GM18873 (cell line): ENCODE measurements around the gene TAS1R2.

ENCODE experiments used
- ATAC-seq: cut with Tn5 transposase; IDR thresholded peaks from one replicate; pipeline ENCODE4 v1.9.1; 2021; ENCODE audit warnings: mild to moderate bottlenecking, moderate library complexity, moderate number of reproducible peaks; ENCODE audit not compliant: unreplicated experiment, low FRiP score

The TAS1R2 gene

GRCh38 chr1:18884727-18885126 is 25.3 kb upstream of the TAS1R2 start:
- ATAC-seq, result no peak

DNA sequence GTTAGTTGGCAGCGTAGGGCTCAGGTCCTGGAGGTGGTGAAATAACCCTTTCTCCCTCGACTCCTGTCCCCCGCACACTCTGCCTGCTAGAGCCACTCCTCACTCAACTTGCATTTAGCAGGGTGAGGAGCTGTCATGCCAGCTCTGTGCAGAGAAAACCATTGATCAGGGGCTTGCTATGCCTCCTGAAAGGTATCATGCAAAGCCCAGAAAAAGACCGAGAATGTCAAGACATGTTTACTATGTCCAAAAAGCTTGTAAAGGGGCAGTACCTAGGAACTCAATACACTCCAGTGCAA is 24.9 kb upstream of the TAS1R2 start:
- ATAC-seq, result no peak

GRCh38 chr1:18883636-18884418 is 24.4 kb upstream of the TAS1R2 start:
- ATAC-seq, result no peak

GRCh38 chr1:18883079-18883478 is 23.6 kb upstream of the TAS1R2 start:
- no peak for ATAC-seq

- no peak for ATAC-seq
Observed at GRCh38 chr1:18882486-18882885, 23.0 kb upstream of the TAS1R2 start.

GRCh38 chr1:18881642-18882431 is 22.4 kb upstream of the TAS1R2 start:
- no peak for ATAC-seq

DNA sequence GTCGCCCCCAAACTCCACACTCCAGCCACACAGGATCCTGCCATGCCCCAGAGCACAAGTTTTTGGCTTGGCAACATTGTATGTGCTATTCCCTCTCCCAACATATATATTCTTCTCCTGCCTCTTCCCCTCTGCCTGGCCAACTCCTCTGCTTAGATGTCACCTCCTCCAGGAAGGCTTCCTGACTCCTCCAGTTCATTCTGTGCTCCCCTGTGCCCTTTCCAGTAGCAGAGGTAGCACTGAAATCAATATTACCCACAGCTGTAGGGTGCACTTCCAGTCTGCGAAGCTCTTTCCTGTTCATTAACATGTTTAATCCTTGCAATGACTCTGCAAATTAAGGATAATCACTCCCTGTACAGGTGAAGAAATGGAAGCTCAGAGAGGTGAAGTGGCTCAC is 21.7 kb upstream of the TAS1R2 start:
- no peak for ATAC-seq

- no peak for ATAC-seq
Observed at GRCh38 chr1:18880585-18880984, 21.1 kb upstream of the TAS1R2 start.

GRCh38 chr1:18879791-18880309 is 20.4 kb upstream of the TAS1R2 start:
- ATAC-seq, result no peak

DNA sequence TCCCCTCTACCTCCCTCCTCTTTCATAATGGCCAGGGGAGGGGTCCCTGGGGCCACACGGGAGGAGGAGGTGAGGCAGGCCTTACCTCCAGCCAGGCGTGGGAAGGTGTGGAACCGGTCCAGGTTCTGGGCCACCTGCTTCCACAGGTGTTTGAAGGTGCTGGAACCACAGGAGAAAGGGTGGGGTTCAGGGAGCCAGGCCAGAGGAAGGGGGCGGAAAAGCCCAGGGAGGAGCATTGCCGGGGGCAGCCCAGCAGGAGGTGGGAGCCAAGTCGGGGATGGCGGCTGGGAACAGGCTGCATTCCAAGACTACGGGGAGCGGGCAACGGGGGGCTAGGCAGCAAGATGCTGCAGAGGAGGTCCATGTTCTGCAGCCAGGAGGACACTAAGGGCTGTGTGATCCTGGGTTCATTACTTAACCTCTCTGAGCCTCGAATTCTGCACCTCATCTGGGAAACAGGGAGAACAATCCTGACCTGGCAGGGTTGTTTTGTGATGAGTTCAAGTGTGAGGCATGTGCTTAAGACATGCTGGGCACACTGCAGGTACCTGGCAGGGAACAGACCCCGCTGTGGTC is 19.8 kb upstream of the TAS1R2 start:
- ATAC-seq, result no peak

- ATAC-seq, result no peak
Observed at GRCh38 chr1:18878538-18879214, 19.2 kb upstream of the TAS1R2 start.

GRCh38 chr1:18877282-18877681 is 17.8 kb upstream of the TAS1R2 start:
- ATAC-seq, result no peak

GRCh38 chr1:18876210-18876609 is 16.8 kb upstream of the TAS1R2 start:
- no peak for ATAC-seq

- no peak for ATAC-seq
Observed at GRCh38 chr1:18875796-18876128, 16.3 kb upstream of the TAS1R2 start.

- no peak for ATAC-seq
Observed at GRCh38 chr1:18875107-18875795, 15.8 kb upstream of the TAS1R2 start.

- no peak for ATAC-seq
Observed at GRCh38 chr1:18874600-18874999, 15.1 kb upstream of the TAS1R2 start.

- ATAC-seq, result no peak
Observed at GRCh38 chr1:18874036-18874435, 14.6 kb upstream of the TAS1R2 start.

DNA sequence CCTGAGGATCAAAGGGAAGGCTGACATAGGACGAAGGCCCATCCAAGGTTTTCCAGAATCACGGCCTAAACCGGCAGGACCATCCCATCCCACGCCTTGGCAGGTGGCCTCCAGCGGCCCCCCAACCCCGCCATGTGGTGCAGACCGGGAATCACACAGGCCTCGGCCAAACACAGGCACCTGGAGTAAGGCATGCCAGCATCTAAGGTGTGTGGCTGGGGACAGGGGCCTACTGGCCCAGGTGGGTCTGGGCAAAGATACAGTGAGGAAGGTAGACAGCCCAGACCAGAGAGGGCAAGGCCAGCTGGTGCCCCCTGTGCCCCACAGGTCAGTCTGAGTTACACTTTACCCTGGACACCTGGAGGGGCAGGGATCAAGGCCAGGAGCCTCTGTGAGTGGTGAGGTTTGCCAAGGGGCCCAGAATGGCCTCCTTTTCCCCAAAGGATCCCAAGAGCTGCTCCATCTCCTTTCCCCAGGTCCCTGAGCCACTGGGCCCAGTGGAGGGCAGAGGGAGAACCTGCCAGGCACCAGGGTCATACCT is 12.7 kb upstream of the TAS1R2 start:
- no peak for ATAC-seq

DNA sequence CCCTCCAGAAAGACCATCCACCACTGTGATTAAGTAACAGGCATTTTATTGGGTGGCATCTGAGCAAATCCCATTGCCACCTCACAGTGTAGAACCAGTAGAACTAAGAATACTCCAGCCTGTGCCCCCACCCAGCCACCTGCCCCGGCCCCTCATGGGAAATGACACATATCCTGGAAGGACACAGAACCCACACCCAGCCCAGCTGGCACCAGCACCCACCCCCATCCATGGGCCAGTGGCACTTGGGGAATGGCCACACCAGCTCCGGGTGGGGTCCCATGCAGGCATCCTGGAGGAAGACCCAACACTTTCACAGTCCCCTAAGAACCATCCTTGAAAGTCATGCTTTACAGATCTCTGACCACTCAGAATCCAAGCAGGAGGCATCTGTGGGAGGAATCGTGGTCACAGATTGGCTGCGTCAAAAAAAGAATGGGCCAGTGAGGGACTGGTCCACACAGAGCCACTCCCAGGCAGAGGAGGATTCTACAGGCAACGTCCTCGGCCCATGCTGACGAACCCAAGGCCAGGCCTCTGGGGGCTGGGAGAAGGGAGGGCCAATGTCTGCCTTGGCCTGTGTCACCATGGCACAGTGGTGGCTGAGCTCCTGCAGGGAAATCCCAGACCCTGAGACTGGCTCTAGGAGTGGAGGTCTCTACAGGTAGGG is 12.1 kb upstream of the TAS1R2 start:
- ATAC-seq, result no peak

GRCh38 chr1:18870957-18871356 is 11.5 kb upstream of the TAS1R2 start:
- ATAC-seq, result no peak
